GM21367 (cell line): ENCODE results near the gene SOX3.

Source experiments
- ATAC-seq: cut with Tn5 transposase; IDR thresholded peaks from one replicate; pipeline ENCODE4 v1.9.1; 2021; ENCODE audit not compliant: unreplicated experiment

The SOX3 gene

DNA sequence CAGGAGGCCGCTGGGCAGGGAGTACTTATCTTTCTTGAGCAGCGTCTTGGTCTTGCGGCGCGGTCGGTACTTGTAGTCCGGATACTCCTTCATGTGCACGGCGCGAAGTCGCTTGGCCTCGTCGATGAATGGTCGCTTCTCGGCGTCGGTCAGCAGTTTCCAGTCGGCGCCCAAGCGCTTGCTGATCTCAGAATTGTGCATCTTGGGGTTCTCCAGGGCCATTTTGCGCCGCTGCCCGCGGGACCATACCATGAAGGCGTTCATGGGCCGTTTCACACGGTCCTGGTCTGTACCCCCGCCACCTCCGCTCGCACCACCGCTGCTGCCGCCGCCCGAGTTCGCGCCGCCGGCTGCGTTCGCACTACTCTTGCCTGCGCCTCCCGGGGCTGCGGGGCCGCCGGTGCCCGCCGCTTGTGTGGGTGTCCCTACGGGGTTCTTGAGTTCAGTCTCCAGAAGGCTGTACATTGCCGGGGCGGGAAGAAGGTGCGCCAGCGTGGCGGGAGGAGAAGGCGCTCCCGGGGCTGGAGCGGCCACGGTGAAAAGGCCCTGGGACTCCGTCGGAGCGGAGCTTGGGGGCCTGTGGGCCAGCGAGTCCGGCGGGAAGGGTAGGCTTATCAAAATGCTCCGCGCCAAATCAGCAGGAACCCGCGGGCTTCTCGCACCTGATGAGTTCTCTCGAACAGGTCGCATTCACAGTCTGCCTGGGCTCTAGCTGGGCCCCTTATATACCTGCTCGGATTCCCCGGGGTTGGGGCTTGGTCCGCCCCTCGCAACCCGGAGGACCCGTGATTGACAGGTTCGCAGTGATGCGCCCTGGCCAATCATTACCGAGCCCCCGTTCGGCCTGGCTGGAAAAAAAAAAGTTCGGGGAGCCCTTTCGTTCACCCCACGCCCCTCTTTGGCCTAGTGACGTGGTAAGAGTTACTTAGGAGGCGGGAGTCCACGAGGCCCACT, at the start of gene SOX3:
Gene SOX3 (minus strand): TSS at position 699 of the 954 bp plus-strand sequence. CDS start 9 bp downstream, at position 690.
- no peak for ATAC-seq

DNA sequence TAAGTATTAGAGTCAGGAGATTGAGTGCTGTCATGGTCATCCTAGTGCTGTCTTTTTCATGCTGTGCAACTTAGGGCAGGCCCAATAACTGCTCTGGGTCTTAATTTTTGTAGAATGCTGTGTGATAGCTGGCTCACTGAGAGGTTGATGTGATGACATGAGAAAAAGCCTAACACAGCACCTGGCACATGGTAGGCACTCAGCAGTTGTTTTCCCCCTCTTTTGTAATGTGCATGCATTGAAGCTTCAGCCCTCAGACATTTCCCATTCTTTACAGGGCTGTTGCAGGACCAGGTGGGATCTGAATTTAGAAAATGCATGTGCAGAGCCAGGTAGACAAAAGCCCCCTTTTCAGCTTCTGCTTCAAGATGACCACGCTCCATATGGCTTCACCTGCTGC, 44.1 kb upstream of the SOX3 start:
- no peak for ATAC-seq

- ATAC-seq: no peak
Measured at GRCh38 chrX:140526171-140526570, 21.3 kb upstream of the SOX3 start.

DNA sequence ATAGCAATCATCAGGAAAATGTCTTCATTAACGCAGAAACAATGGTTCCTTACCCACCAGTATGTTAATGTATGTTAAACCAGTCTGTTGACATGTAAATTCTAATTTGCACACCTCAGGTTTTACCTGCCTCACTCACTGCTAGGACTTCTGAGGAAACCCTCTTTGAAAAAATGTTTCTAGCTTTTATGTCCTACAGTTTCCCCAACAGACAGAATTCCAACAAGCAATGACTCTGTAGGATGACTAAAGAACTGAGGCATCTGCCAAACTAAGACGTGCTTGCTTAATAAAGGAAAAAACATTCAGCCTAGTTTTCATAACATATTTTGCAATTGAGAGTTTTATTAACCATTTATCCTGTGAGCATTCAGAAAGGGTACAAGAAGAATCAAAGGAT, 20.6 kb upstream of the SOX3 start:
- ATAC-seq: no peak

GRCh38 chrX:140524556-140524955, 19.7 kb upstream of the SOX3 start:
- no peak for ATAC-seq

DNA sequence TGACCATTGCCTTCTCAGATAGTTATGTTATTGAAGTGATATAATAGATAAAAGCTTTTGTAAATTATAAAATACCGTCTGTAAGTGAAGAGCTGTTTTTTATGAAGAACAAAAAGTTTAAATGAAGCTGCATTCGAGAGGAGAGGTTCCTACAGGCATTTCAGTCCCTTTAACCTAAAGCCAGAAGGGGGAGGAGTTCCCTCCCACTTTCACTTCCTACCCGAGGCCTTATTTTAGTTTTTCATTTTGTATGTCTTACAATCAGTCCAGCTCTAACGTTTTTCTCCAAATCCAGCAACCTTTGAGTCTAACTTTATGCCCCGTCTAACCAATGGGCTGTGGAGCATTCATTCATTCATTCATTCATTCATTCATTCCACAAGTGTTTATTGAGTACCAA, 16.5 kb upstream of the SOX3 start:
- ATAC-seq: no peak

GRCh38 chrX:140514554-140514953, 9.7 kb upstream of the SOX3 start:
- no peak for ATAC-seq

DNA sequence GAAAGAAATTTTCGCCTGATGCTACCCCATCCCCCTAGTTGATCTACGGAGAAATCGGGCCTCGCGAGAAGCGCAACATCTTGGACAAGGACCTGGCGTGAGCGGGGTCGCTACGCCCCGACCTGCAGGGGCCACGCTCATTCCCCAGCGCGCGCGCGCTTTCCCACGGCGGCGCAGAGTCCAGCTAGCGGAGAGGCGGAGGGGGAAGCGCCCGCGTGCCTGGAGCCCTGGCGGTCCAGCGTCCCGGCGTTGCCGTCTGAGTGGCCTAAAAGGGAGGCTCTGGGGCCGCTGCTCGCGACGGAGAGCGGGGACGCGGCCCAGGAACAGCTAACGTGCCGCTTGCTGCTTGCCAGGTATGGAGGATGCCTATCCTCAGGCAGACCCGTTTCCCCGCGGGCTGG, 6.0 kb upstream of the SOX3 start:
- ATAC-seq: no peak

DNA sequence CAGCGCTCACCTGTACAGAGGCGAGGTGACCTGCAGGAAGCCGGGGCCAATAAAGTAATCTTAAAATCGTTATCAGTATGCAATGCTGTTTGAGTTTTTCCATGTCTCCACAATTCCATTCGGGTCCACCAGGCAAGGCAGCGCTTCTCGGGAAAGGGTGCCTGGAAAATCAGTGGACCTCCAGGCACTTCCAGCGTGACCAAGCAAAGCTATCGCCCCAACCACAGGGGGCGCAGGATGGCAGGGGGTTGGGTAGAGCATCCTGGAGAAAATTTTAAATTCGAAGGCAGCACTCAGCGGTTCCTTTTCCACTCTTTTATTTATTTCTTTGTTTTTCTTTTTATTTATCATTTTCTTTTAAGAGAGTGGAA, 5.4 kb upstream of the SOX3 start:
- no peak for ATAC-seq

DNA sequence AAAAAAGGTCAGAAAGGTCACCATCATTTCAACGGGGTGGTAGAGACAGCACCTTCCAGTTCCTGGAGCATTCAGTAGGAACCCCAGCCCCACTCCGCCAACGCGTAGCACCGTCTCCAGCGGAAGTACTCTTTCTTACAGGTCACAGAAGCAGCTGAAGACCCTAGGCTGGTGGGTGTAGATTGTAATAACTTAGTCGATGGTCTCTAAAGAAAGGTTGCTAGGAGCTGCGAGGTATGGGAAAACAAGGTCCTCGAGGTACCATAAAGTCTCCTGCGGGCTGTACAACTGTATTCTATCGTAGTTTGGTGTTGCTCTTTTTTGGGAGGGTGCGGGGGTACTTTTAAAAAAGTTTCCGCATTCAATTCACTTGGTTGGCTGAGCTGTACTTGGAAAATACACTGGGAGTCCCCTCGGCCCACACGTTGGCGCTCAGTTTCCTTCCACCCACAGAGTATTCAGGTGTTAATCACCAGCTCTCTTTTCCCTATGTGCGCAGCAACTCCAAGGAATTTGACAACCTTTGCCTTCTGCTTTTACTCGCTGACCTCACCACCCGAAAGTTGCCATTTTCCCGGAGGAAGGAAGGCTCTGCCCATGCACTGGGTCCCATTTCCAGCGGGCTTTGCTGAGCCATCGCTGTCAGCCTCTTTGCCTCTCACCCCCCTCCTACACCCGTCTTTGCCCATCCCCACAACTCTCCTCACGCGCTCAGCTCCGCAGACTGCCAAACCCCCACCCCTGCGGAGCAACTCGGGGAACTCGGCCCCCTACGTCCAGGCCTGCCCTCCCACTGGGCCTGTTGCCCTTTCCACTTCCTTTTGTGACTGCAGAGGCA, 4.8 kb upstream of the SOX3 start:
- no peak for ATAC-seq

GRCh38 chrX:140508958-140509357, 4.1 kb upstream of the SOX3 start:
- ATAC-seq: no peak

GRCh38 chrX:140507982-140508305, 3.1 kb upstream of the SOX3 start:
- ATAC-seq: no peak

DNA sequence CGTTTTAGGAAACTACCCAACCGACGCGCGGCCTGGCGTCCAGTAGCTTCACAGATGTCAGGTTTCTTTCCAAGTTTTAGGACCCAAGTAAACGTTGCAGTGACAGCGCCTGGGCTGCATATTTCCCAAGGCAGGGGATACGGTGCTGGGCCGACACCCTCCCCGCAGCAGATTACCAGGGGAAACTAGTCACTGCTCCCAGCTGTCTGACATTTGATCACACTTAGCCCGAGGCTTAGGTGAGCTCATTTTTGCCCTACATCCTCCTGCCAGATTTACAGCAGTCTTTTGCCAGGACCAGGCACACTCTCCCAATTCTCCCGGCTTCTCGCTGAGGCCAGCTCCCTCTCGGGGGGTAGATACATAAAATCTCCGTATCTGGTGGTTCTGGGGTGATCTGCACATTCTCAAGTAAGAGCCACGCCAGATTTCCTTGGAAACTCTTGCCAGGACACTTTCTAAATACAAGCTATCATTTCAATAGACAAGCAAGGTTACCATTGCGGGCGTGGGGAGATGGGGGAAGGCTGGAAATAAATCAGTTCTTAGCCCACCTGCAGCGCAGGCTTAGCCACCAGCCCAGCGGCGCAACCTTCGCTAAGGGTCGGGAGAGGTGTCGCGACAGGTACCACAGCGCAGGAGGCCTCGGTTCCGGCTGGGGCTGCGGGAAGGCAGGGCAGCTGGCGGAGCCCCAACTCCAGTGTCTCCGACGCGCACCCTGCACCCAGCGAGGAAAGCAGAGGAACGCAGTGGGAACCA, 2.5 kb upstream of the SOX3 start:
- no peak for ATAC-seq

DNA sequence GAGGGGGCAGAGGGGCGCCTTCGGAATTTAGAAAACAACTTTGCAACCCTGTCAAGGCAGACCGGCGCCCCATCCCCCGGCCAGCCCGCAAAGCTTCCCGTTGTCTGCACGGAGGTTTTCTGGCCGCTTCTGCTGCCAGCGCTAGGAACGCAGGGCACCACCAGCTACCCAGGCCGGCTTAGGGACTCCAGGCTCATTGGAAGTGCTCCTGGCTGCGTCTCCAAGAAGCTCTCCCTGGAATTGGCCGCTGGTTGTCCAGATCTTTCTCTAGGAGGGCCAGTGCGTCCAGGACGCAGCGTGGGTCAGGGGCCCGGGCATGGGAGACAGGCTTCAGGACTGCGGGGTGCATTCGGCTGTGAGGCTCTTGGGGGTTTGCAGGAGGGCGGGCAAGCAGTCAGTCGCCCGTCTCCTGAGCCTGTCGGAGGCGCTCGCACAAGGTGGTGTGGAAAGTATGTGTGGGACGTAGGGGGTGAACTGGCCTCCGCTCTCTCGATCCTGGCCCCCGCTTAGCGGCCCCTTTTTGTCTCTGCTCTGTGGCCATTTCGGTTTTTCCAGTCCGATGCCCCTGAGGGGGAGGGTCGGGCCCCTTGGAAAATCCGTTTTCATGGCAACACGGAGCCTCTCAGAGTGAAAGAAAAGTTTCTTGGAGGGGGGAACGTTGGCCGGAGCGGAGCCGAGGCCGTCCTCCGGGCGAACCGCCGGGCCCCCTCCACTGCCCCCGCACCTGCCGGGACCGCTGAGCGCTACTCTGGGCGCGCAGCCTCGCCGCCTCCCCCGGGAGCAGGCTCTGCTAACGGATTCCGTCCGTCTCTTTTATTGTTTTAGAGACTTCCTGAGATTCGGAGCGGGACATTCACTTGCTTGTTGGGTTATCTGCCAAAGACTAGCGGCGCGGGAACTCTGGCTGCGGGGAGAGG, 810 bp upstream of the SOX3 start:
- no peak for ATAC-seq

DNA sequence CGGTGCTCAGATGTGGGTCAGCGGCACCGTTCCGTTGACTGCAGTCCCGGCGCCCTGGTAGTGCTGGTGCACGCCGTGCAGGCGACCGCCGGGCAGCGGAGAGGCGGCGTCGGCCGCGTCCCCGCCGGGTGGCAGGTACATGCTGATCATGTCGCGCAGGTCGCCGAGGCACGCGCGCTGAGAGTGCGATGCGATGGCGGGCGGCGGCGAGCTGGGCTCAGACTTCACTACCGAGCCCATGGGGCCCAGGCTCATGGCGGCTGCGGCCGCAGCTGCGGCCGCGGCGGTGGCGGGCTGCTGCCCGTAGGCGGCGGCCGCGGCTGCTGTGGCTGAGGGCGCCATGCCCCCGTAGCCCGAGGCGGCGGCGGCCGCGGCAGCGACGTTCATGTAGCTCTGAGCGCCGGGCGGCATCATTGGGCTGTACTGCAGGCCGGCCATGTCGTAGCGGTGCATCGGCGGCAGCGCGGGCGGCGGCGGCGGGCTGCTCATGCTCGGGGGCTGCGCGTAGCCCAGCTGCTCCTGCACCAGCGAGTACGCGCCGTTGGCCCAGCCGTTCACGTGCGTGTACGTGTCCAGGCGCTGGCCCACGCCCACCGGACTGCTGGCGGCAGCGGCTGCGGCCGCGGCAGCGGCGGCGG, 1.0 kb downstream of the SOX3 start:
- ATAC-seq: no peak

GRCh38 chrX:140503238-140503601, 1.6 kb downstream of the SOX3 start:
- ATAC-seq: no peak

- no peak for ATAC-seq
Measured at GRCh38 chrX:140502491-140503237, 2.2 kb downstream of the SOX3 start.

- no peak for ATAC-seq
Measured at GRCh38 chrX:140501940-140502468, 2.9 kb downstream of the SOX3 start.

DNA sequence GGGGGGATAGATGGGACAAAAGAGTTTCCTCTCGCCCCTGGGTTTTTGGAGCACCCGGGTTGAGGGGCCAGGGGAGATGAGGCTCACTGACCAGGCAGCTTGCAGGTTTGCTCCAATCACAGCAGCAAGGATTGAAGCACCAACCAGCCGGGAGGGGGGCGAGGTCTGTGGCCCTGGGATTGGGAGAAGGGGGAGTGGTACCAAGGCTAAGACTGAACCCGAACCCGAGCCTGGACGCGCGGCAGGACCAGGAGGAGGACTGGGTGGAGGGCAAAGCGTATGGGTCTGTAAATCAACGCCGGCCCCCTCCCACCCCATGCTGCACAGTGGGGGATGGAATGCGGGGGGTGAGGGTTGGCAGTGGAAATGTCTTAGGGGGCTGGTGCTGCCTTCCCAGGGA, 3.5 kb downstream of the SOX3 start:
- ATAC-seq: no peak
